Body of pancreas (tissue), 4 donors: ENCODE data around the gene NDFIP1.

ENCODE experiments used
- CTCF ChIP-seq, 7 experiments: fragments of 450-650 bp in 4 of 7; fragments of 200-600 bp in 3 of 7; sonication (generic) in 3 of 7; IDR thresholded peaks; one replicate each; pipeline ENCODE4 v1.5.1; 2016 to 2019; ENCODE audit warnings: antibody characterized with exemption in 7 of 7
- POLR2A ChIP-seq, 3 donors: fragments of 450-650 bp; IDR thresholded peaks; one replicate each; pipeline ENCODE4 v1.6.1; 2016; ENCODE audit warnings: antibody characterized with exemption in 3 of 3, mild to moderate bottlenecking in 2 of 3

DNA sequence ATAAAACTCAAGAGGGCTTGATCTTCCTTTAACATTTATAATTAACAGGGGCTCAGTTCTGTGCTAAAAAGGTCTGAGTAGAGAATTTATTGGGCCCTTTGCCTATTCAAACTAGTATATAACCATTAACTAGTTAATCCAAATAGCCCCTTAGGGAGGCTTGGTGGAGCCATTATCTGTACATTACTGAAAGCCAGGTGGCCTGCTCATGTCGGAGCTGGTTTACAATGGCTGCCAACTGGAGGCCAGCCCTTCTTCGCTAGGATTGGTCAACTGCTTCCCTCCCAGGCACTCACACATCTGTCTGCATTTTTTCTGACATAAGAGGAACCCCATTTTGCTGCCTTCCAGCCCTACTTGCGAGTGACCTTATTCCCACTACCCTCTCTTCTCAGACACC lies 30.4 kb upstream of the NDFIP1 start:
- TF ChIP-seq CTCF (IDR thresholded peaks at IDR 0.05) (no peak), POLR2A (IDR thresholded peaks at IDR 0.05) (no peak)
